HepG2 (cell line): Measurements from ENCODE around the gene OLFM1. TPM values are rescaled to one million over a fixed set of nuclear protein-coding genes. Genes with fewer than 3 reads are reported as not detected.
A peak's percentile ranks its signal among the peaks of the same experiment; 100 is the strongest.

Experiments used
- ATAC-seq: fragments of 200-7000 bp; cut with Tn5 transposase; 3 replicates; pipeline ENCODE4 v1.9.1; 2020; ENCODE audit warnings: mild to moderate bottlenecking, moderate library complexity
- BruUV-seq: library from RNA; stranded (reverse); fragments of 400-500 nt; replicated peaks from 2 replicates; lab custom pipeline; 2021; lab: Mats Ljungman, UMichigan
- CTCF ChIA-PET: fragments of 300-600 bp; formaldehyde crosslinking; extraction: SDS; loops from one replicate; lab custom pipeline; 2021; ENCODE audit warnings: low total read pairs, inconsistent platforms, low intra/inter-chr PET ratio; lab: Yijun Ruan, JAX
- POLR2A ChIA-PET: fragments of 350-600 bp; sonication (Branson Sonifier 250); formaldehyde crosslinking; loops from one replicate; lab custom pipeline; 2020; ENCODE audit warnings: antibody characterized with exemption, inconsistent platforms; lab: Yijun Ruan, JAX
- DNase-seq: peaks from one replicate; pipeline ENCODE4 v3.0.0-alpha.2; 2015; ENCODE audit warnings: low spot score
- FAIRE-seq: peaks from 3 replicates; lab custom pipeline; 2011; peaks lifted over from hg19 to GRCh38; lab: Jason Lieb, UNC
- H2AFZ ChIP-seq: one replicate; pipeline ENCODE4 v1.6.1; 2011; ENCODE audit warnings: low read length, inconsistent platforms
- H3K27ac ChIP-seq: fragments of 300-600 bp; 3 replicates; pipeline ENCODE4 v1.8.0; 2011; ENCODE audit warnings: mixed run types, mild to moderate bottlenecking, mixed read lengths, low read length, inconsistent platforms; ENCODE audit not compliant: insufficient read depth; ENCODE audit errors: extremely low read length
- H3K27me3 ChIP-seq, 2 experiments: fragments of 200-600 bp in 1 of 2; 2 replicates in 1 of 2; 3 replicates in 1 of 2; pipeline versions ENCODE4 v1.6.0 to v1.8.0; 2011; ENCODE audit warnings: low read length in 2 of 2, mild to moderate bottlenecking in 2 of 2, moderate library complexity in 2 of 2, inconsistent platforms in 1 of 2; ENCODE audit not compliant: insufficient read depth in 2 of 2, control insufficient read depth in 1 of 2
- H3K36me3 ChIP-seq, 2 experiments: fragments of 200-600 bp in 1 of 2; replicated peaks in 1 of 2; 2 replicates in 1 of 2; 3 replicates in 1 of 2; pipeline versions ENCODE4 v1.5.1 to v1.8.0; 2011; ENCODE audit warnings: low read length in 2 of 2, inconsistent platforms in 1 of 2; ENCODE audit not compliant: insufficient read depth in 2 of 2, control insufficient read depth in 1 of 2
- H3K4me1 ChIP-seq: 2 replicates; pipeline ENCODE4 v1.5.1; 2012; ENCODE audit warnings: low read length, inconsistent platforms; ENCODE audit not compliant: insufficient read depth
- H3K4me2 ChIP-seq: 2 replicates; pipeline ENCODE4 v1.6.0; 2011; ENCODE audit warnings: low read depth, low read length, inconsistent platforms
- H3K4me3 ChIP-seq, 3 experiments: fragments of 200-600 bp in 1 of 3; sonication (generic), shearing (Covaris generic) in 1 of 3; replicated peaks in 1 of 3; 2 replicates each; pipeline ENCODE4 v1.5.1; 2011 to 2016; ENCODE audit warnings: low read length in 3 of 3, inconsistent platforms in 2 of 3, low read depth in 2 of 3, mild to moderate bottlenecking in 2 of 3, control low read depth in 1 of 3, mixed read lengths in 1 of 3; ENCODE audit not compliant: insufficient read depth in 1 of 3
- H3K79me2 ChIP-seq: one replicate; pipeline ENCODE4 v1.6.1; 2011; ENCODE audit warnings: low read length, inconsistent platforms; ENCODE audit not compliant: insufficient read depth
- H3K9ac ChIP-seq: 2 replicates; pipeline ENCODE4 v1.6.0; 2011; ENCODE audit warnings: mild to moderate bottlenecking, low read depth, low read length, inconsistent platforms; ENCODE audit not compliant: insufficient read depth
- H3K9me3 ChIP-seq: 2 replicates; pipeline ENCODE4 v1.5.1; 2012; ENCODE audit warnings: mild to moderate bottlenecking, low read length
- H4K20me1 ChIP-seq: 2 replicates; pipeline ENCODE4 v1.6.0; 2011; ENCODE audit warnings: inconsistent platforms, mild to moderate bottlenecking, low read length, moderate library complexity; ENCODE audit not compliant: insufficient read depth
- CBFB ChIP-seq: sonication (generic); formaldehyde crosslinking; IDR thresholded peaks from 2 replicates; pipeline ENCODE4 v1.4.0; 2020; ENCODE audit warnings: missing genetic modification reagents
- FOXO1 ChIP-seq: sonication (generic); formaldehyde crosslinking; IDR thresholded peaks from 2 replicates; pipeline ENCODE4 v1.4.0; 2020; ENCODE audit warnings: missing genetic modification reagents
- GATA4 ChIP-seq: sonication (generic); IDR thresholded peaks from 2 replicates; pipeline ENCODE4 v1.6.1; 2016; ENCODE audit warnings: antibody characterized with exemption, low read depth, borderline replicate concordance
- MAFF ChIP-seq: IDR thresholded peaks from 2 replicates; pipeline ENCODE4 v1.6.1; 2011; ENCODE audit warnings: low read depth, low read length, improper control_type of control experiment
- MAFK ChIP-seq, 2 experiments: IDR thresholded peaks in 1 of 2; conservative IDR thresholded peaks in 1 of 2; 2 replicates each; pipeline ENCODE4 v1.6.1; 2011; ENCODE audit warnings: improper control_type of control experiment in 2 of 2, low read length in 2 of 2
- NFE2L2 ChIP-seq: fragments of 150-350 bp; IDR thresholded peaks from 2 replicates; pipeline ENCODE4 v1.6.1; 2014; ENCODE audit warnings: low read length
- SOX5 ChIP-seq: IDR thresholded peaks from 2 replicates; pipeline ENCODE4 v1.6.1; 2016; ENCODE audit warnings: borderline replicate concordance
- TCF7 ChIP-seq: sonication (generic); IDR thresholded peaks from 2 replicates; pipeline ENCODE4 v1.6.1; 2016; ENCODE audit warnings: antibody characterized with exemption, low read depth
- ZFP36 ChIP-seq: fragments of 150-350 bp; IDR thresholded peaks from 2 replicates; pipeline ENCODE4 v1.6.1; 2018; ENCODE audit warnings: borderline replicate concordance, low read length, low read depth; ENCODE audit not compliant: partially characterized antibody
- ZNF232 ChIP-seq: sonication (generic); formaldehyde crosslinking; IDR thresholded peaks from 2 replicates; pipeline ENCODE4 v1.4.0; 2020; ENCODE audit warnings: missing genetic modification reagents, borderline replicate concordance
- ZNF773 ChIP-seq: sonication (generic); formaldehyde crosslinking; IDR thresholded peaks from 2 replicates; pipeline ENCODE4 v1.4.0; 2020; ENCODE audit warnings: missing genetic modification reagents, borderline replicate concordance
- ZNF777 ChIP-seq: sonication (generic); formaldehyde crosslinking; IDR thresholded peaks from 2 replicates; pipeline ENCODE4 v1.4.0; 2020; ENCODE audit warnings: missing genetic modification reagents
- WGBS: methylation state at CpG from one replicate; pipeline ENCODE4 v1.1.6; 2017; ENCODE audit warnings: low lambda C conversion rate; 5-methylcytosine and 5-hydroxymethylcytosine counted together
- in situ Hi-C: cut with HindIII; loops from 2 replicates; pipeline ENCODE4 v1.10.0; 2017; ENCODE audit warnings: low pct_unique_long_range_greater_than_20kb; ENCODE audit not compliant: extremely low pct_ligation_motif_present
- intact Hi-C: fragments of 100-400 bp; cut with micrococcal nuclease; formaldehyde crosslinking; loops from one replicate; pipeline ENCODE4 v1.10.0; 2022; ENCODE audit not compliant: unreplicated experiment
- polyA plus RNA-seq, 8 experiments: library from polyadenylated mRNA; depleted of rRNA in 3 of 8; stranded (reverse) in 7 of 8; unstranded in 1 of 8; fragments of >200 nt; fragmentation: Illumina TruSeq in 4 of 8; extraction: Trizol in 4 of 8; gene quantifications; 2 replicates each; pipeline versions ENCODE4 v1.2.1 to v1.2.3, GENCODE V29; 2011 to 2016; ENCODE audit warnings: low read depth in 4 of 8, missing spikeins in 1 of 8, mixed read lengths in 1 of 8; ENCODE audit not compliant: insufficient read depth in 1 of 8
- total RNA-seq, 5 experiments: library from RNA; depleted of rRNA; stranded (reverse); fragments of >200 nt; fragmentation: Illumina TruSeq; extraction: Trizol; gene quantifications; 2 replicates each; pipeline ENCODE4 v1.2.3, GENCODE V29; 2016; ENCODE audit warnings: low read depth in 1 of 5
- TF ChIP-seq, protein P1 (sequence below): sonication (generic); formaldehyde crosslinking; IDR thresholded peaks from 2 replicates; pipeline ENCODE4 v1.4.0; 2020; ENCODE audit warnings: mild to moderate bottlenecking, missing genetic modification reagents
- TF ChIP-seq, protein P2 (sequence below): IDR thresholded peaks from 2 replicates; pipeline ENCODE4 v1.6.1; 2016; ENCODE audit warnings: low read depth, borderline replicate concordance

OLFM1 gene
- total and polyA plus RNA-seq, 2 of the 13 experiments (the other 11 are each of a cell fraction or from before 2014, with no cell fraction given): not detected

DNA sequence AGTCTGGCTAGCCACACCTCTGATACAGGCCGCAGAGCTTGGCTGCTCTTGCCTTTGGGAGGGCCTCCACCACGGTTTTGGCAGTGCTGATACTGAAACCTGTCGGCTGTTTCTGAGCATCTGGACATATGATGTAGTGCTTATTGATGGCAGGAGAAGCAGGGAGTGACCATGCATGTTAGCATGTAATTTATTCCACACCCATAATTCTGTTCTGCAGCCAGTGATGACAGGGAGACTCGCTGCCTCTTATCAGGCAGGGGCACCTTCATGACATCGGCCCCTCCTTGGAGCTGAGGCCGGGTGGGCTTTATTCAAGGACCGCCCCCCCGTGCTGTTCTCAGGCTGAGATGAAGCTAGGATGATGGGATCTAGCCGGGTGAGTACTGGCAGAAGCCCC, 49.0 kb downstream of the OLFM1 start (continued):
- TF ChIP-seq ZNF773 (no peak), GATA4 (no peak), SOX5 (CRISPR knock-in tag) (no peak)
- TF ChIP-seq, all 625 proteins: peak for 0

DNA sequence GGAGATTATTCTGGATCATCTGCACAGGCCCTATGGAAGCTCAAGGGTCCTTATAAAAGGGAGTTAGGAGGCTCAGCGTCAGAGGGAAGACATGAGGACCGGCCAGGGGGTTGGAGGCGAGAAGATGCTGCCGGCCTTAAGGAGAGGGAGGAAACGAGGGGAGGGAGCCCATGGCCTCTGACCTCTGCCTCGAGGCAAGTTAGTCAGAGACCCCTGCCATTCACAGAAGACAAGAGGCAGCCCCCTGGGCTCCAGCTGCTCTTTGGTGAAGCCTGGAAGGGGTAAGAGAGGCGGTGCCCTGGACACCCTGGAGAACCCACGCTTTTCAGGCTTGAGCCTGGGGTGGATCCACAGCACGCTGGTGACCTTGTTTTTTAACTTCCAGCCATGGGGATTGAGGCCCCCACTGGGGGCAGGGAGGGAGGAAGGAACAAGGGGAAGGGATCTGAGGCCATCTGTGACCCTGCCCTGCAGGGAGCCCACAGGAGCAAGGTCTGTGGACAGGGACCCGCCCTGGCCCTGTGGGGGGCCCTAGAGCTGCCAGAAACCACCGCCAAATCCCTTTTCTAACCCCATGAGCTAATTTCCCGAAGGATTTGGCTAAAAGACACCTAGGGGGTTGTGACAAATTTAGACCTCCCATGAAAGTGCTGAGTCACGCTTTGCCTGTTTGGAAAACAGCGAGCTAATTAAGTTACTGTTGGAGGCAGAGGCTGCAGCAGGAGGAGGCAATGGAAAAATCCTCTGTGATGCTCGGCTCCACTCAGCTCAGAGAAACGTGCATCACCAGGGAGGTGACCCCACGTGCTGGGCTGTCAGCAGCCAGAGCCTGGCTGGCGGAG, 49.7 kb downstream of the OLFM1 start:
- ATAC-seq: no peak
- no peak for FAIRE-seq

More for the DNA sequence above, 49.7 kb downstream of the OLFM1 start:
- Histone ChIP-seq H3K27me3 (peaks cover 0 to 26% of the 10 kb centered on the region in 2 experiments; a peak in 3 of 5 replicates), H3K4me3 (no peak overlapping the region), H3K4me2 (no peak overlapping the region), H2AFZ (no peak overlapping the region), H3K9me3 (no peaks in the 10 kb centered on the region), H3K9ac (no peak overlapping the region), H3K27ac (no peak overlapping the region), H4K20me1 (no peaks in the 10 kb centered on the region), H3K79me2 (no peaks in the 10 kb centered on the region), H3K36me3 (no peaks in the 10 kb centered on the region), H3K4me1 (no peaks in the 10 kb centered on the region)
- POLR2A ChIA-PET: no interaction called here
- DNase-seq: no peak
- CTCF ChIA-PET: no interaction called here
- in situ Hi-C loops (no loop called here), intact Hi-C loops (no loop called here)
- TF ChIP-seq CBFB (CRISPR knock-in tag) (no peak), MAFF (peak; percentile 39; the same call in 1 of the 2 replicates), ZNF777 (CRISPR knock-in tag) (no peak), TCF7 (no peak), NFE2L2 (peak; percentile 93), FOXO1 (CRISPR knock-in tag) (no peak), ZFP36 (no peak), ZNF232 (no peak), MAFK (conservative IDR thresholded peaks at IDR 0.05 in 1 of 2, IDR thresholded peaks at IDR 0.05 in 1 of 2; ENCODE audit: low read length in 2 of 2) (peak; percentile 76)
- TF ChIP-seq, protein P1, sequence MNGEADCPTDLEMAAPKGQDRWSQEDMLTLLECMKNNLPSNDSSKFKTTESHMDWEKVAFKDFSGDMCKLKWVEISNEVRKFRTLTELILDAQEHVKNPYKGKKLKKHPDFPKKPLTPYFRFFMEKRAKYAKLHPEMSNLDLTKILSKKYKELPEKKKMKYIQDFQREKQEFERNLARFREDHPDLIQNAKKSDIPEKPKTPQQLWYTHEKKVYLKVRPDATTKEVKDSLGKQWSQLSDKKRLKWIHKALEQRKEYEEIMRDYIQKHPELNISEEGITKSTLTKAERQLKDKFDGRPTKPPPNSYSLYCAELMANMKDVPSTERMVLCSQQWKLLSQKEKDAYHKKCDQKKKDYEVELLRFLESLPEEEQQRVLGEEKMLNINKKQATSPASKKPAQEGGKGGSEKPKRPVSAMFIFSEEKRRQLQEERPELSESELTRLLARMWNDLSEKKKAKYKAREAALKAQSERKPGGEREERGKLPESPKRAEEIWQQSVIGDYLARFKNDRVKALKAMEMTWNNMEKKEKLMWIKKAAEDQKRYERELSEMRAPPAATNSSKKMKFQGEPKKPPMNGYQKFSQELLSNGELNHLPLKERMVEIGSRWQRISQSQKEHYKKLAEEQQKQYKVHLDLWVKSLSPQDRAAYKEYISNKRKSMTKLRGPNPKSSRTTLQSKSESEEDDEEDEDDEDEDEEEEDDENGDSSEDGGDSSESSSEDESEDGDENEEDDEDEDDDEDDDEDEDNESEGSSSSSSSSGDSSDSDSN (CRISPR knock-in tag): no peak
- TF ChIP-seq, protein P2, sequence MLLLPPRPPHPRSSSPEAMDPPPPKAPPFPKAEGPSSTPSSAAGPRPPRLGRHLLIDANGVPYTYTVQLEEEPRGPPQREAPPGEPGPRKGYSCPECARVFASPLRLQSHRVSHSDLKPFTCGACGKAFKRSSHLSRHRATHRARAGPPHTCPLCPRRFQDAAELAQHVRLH (CRISPR knock-in tag): no peak
- 8% methylated on average over 17 of the region's 18 CpGs for WGBS
- no TSS peak for BruUV-seq
